AML-193 (cell line): ENCODE measurements around the gene MID1.

Experiments used
- DNase-seq, 2 experiments: peaks; one replicate each; lab custom pipeline; 2025; lab: John Stamatoyannopoulos, UW

Gene MID1

GRCh38 chrX:10576777-10577447 lies 43.5 kb downstream of the MID1 start:
- DNase-seq: no peak

- DNase-seq: no peak
These were observed 44.2 kb downstream of the MID1 start for GRCh38 chrX:10576186-10576585.

GRCh38 chrX:10574663-10575062 lies 45.7 kb downstream of the MID1 start:
- DNase-seq: no peak

- DNase-seq: no peak
These were observed 49.1 kb downstream of the MID1 start for GRCh38 chrX:10571260-10571659.

- DNase-seq: no peak
These were observed 49.8 kb downstream of the MID1 start for GRCh38 chrX:10570601-10571000.

- no peak for DNase-seq
These were observed 50.4 kb downstream of the MID1 start for GRCh38 chrX:10569946-10570345.

GRCh38 chrX:10568428-10568827 lies 52.0 kb downstream of the MID1 start:
- no peak for DNase-seq

- no peak for DNase-seq
These were observed 53.2 kb downstream of the MID1 start for GRCh38 chrX:10567136-10567535.

- no peak for DNase-seq
These were observed 53.7 kb downstream of the MID1 start for GRCh38 chrX:10566716-10567097.

GRCh38 chrX:10564484-10564883 lies 55.9 kb downstream of the MID1 start:
- DNase-seq: no peak

- DNase-seq: no peak
These were observed 63.2 kb downstream of the MID1 start for GRCh38 chrX:10557166-10557565.

- no peak for DNase-seq
These were observed 64.0 kb downstream of the MID1 start for GRCh38 chrX:10556405-10556804.

GRCh38 chrX:10555846-10556245 lies 64.5 kb downstream of the MID1 start:
- no peak for DNase-seq

GRCh38 chrX:10554612-10555270 lies 65.6 kb downstream of the MID1 start:
- no peak for DNase-seq

GRCh38 chrX:10549280-10549679 lies 71.1 kb downstream of the MID1 start:
- no peak for DNase-seq

GRCh38 chrX:10548688-10549087 lies 71.7 kb downstream of the MID1 start:
- no peak for DNase-seq

- no peak for DNase-seq
These were observed 74.5 kb downstream of the MID1 start for GRCh38 chrX:10545882-10546281.

GRCh38 chrX:10542586-10542985 lies 77.8 kb downstream of the MID1 start:
- no peak for DNase-seq

- DNase-seq: no peak
These were observed 81.6 kb downstream of the MID1 start for GRCh38 chrX:10538831-10539230.

GRCh38 chrX:10537308-10537707 lies 83.1 kb downstream of the MID1 start:
- no peak for DNase-seq

- DNase-seq: no peak
These were observed 83.6 kb downstream of the MID1 start for GRCh38 chrX:10536744-10537143.

GRCh38 chrX:10534611-10535010 lies 85.8 kb downstream of the MID1 start:
- no peak for DNase-seq

GRCh38 chrX:10533696-10534365 lies 86.6 kb downstream of the MID1 start:
- no peak for DNase-seq
